GM18508 (cell line): ENCODE results near the gene MRPS21.
"Not testable (repeated sequence)": the region's sequence is repeated elsewhere in the genome, so short reads cannot be mapped to it uniquely, and the experiment has no call there.

ENCODE experiments used
- ATAC-seq: cut with Tn5 transposase; IDR thresholded peaks from one replicate; pipeline ENCODE4 v1.9.1; 2021; ENCODE audit warnings: moderate number of reproducible peaks; ENCODE audit not compliant: insufficient read depth, unreplicated experiment

MRPS21 gene

DNA sequence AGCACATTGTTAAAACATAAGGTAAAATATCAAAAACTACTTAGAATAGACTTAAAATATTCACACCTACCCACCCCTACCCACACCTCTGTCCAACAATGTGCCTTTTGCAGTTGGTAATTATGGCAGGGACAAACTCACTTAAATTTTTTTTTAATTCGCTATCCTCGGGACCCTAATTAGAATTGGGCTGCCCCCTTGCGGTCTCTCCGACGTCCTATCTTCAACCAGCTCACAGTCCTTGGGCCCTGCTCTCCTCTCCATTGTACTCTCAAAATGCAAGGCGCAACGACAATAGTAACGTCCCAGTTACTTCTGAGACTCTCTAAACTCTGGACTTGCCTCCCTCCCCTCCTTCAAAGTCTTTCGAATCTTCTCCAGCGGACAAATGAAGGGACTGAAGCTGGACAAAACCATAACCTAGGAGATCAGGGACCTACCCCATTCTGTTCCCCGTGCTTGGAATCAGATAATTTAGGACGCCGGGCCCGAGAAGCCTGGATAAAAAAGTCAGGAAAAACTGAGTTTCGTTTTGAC, 12.4 kb upstream of the MRPS21 start:
- no peak for ATAC-seq

DNA sequence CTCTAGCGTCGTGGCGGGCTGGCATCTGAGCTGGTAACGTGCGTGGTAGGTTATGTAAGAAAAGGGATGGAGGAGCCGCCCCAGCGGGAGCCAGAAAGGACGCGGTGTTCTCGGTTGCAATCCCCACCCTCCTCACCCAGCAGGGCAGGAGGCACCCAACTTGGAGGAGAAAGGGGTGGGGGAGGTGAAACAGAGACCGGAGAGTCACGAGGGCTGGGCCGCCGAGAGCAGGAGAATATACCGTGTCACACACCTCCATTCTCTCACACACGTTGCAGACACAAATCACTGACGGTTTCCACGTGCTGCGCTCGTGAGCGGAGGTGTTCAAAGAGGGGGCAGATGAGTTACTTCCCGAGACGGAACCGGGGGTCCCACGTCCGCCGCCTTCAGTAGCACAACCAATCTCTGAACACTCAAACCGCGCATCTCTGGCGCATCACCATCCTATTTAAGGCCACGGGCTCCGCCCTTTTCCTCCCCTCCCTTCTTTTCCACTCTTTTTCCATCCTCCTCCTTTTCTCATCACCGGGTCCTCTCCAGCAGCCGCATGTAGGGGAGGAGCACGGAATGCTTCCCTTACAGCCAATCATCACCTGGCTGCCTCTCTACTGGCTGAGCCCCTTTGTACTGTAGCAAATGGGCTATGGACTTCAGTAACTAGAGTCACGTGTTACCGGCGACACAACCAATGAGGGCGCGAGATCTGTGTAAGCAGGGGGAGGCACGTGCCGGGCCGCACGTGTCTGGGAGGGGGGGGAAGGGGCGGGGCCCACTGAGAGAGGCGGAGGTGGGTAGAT, 11.7 kb upstream of the MRPS21 start, which contains the start of gene CIART:
CIART (plus strand) TSS at position 797 of the 800 bp plus-strand sequence. CDS start 714 bp downstream, outside the sequence.
- no peak for ATAC-seq

DNA sequence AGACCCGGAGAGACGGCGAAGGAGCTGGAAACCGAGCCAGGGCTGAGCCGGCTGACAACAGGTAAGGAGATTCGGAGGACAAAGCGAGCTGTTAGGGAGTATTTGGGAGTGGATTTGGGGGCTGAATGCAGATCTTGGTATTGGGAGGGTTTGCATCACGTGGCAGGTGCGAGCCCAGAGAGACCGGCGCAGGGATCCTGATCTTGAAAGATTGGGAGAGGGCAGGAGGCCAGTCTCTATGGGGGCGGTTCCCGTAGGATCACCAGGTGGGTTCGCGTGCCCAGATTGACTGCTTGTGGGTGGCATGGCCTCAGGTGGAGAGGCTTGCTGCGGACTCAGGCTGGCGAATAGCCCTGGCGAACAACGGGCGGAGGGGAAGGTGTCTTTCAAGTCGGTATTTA, 11.1 kb upstream of the MRPS21 start:
- ATAC-seq, result no peak

DNA sequence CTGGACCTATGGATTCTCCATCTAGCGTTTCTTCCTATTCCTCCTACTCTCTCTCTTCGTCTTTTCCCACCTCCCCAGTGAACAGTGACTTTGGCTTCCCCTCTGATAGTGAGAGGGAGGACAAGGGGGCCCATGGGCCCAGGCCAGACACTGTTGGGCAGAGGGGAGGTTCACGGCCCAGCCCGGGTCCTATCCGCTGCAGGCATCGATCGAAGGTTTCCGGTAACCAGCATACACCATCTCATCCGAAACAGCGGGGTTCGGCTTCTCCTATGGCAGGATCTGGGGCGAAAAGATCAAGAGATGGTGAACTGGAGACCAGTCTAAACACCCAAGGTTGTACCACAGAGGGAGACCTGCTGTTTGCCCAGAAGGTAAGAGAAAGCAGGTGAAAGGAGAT, 10.4 kb upstream of the MRPS21 start:
- no peak for ATAC-seq

- no peak for ATAC-seq
Observed at GRCh38 chr1:150288382-150288781, 5.3 kb upstream of the MRPS21 start.

DNA sequence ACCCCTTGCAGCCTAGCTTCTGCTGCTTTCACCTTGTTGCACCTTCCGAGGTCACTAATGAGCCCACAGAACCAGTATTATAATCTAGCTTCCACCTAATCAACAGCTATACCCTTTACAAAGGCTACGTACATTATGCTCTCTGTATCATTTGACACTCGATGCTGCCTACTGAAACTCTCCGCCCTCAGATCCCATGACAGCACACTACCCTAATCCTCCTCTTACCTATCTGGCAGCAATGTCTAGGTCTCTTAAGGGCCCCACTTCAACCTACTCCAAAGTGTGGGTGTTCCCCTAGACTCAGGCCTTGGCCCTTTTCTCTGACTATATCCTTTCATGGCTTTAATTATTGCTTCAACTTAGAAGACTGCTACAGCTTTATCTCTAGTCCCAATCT, 4.8 kb upstream of the MRPS21 start:
- no peak for ATAC-seq

- no peak for ATAC-seq
Observed at GRCh38 chr1:150295476-150295875, 1.8 kb downstream of the MRPS21 start.

- no peak for ATAC-seq
Observed at GRCh38 chr1:150299716-150300115, 6.1 kb downstream of the MRPS21 start.

GRCh38 chr1:150302338-150302737, 8.7 kb downstream of the MRPS21 start:
- ATAC-seq, result no peak

GRCh38 chr1:150302902-150303301, 9.2 kb downstream of the MRPS21 start:
- ATAC-seq, result no peak

GRCh38 chr1:150308585-150308984, 14.9 kb downstream of the MRPS21 start:
- ATAC-seq, result not testable (repeated sequence)

DNA sequence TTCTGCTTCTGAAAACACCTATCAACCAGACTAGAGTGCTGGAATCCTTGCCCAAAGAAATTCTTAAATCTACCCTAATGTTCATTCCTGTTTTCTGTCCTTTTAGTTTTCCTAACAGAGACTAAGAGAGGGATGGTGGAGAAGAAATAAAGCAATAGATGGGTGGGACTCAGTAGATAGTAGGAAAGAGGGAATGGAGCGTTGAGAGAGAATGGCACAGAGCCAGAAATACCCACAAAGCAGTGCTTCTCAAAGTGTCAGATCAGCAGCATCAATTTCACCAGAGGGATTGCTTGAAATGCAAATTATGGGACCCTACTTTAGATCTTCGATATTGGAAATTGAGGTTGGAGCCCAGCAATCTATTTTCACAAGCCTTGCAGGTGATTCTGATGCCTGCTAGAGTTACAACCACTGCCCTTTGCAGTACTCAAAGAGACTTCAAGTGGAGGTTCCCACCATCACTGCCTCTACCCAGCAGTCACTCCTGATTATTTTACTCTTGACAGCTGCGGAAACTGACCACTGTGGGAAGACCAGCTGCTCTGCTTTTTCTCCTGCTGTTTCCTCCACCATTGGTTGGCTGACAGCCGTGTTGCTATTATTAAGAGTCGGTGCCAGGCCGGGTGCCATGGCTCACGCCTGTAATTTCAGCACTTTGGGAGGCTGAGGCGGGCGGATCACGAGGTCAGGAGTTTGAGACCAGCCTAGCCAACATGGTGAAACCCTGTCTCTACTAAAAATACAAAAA, 16.3 kb downstream of the MRPS21 start:
- ATAC-seq, result no peak

GRCh38 chr1:150311762-150312161, 18.1 kb downstream of the MRPS21 start:
- no peak for ATAC-seq

DNA sequence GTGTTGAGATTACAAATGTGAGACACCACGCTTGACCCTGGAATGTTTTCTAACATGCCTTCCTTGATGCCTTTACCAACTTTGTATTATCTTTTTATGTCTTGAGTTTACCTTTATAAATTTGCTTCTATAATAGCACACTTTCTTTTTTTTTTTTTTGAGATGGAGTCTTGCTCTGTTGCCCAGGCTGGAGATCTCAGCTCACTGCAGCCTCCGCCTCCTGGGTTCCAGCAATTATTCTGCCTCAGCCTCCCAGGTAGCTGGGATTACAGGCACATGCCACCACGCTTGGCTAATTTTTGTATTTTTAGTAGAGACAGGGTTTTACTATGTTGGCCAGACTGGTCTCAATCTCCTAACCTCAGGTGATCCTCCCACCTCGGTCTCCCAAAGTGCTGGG, 21.0 kb downstream of the MRPS21 start:
- not testable (repeated sequence) for ATAC-seq

DNA sequence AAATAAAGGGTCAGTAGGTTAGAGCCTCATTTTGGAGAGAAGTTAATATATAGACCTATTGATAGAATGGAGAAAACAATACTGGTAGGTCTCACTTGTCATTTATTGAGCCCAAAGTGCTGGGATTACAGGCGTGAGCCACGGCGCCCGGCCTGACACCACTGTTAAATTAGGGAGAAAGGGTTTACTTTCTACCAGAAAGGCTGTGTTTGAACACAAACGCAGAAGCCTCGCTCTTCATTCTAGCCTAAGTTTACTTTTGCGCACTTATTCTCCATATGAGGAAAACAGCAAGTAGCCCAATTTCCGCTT, 27.0 kb downstream of the MRPS21 start:
- no peak for ATAC-seq

GRCh38 chr1:150321826-150322166, 28.1 kb downstream of the MRPS21 start:
- no peak for ATAC-seq

DNA sequence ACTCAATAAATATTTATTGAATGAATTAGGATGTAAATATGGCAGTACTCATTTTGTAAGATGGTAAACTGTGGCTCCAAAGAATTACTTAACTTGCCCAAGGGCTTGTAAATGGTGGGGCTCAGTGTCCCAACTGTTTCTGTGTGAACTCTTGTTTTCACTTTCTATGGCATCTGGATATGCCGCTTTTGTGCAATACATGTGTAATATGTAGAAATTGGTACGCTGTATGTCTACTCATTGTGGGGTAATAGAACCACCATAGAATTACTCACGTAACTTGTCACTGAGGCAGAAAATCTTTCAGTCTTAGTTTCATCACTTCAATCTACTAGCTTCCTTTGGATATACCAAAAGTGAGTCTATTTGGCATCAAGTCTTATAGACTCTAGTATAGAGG, 28.6 kb downstream of the MRPS21 start:
- ATAC-seq, result no peak

DNA sequence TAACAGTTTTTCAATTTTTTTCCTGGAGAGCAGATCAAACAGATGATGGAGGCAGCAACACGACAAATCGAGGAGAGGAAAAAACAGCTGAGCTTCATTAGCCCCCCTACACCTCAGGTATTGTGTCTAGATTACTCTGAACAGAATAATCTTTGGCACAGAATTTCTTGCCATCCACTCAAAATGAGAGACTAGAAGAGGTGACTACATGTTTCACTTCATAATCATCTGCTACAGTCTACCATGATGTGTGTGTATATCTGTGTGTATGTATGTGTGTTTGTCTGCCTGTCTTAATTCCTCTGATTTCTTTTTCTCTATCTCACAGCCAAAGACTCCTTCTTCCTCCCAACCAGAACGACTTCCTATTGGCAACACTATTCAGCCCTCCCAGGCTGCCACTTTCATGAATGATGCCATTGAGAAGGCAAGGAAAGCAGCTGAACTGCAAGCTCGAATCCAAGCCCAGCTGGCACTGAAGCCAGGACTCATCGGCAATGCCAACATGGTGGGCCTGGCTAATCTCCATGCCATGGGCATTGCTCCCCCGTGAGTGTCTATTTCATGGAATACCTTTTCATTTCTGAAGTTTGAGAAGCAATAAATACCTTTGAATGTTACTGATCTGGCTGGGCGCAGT, 39.1 kb downstream of the MRPS21 start:
- no peak for ATAC-seq

GRCh38 chr1:150346316-150346715, 52.7 kb downstream of the MRPS21 start:
- no peak for ATAC-seq

DNA sequence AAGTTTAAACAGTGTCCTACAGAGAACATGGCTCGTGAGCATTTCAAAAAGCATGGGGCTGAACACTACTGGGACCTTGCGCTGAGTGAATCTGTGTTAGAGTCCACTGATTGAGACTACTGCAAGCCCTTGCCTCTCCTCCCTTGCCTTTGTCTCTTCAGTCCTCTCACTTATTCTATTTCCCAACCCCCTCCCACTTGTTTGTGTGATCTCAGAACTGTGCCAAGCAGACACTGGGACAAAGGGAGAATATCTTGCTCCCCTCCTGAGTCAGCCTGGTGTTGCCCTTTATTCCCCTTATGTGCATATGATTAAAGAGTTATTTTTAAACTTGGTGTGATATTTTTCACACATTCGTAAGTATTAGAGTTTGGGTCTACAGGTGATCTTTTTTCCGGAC, 59.2 kb downstream of the MRPS21 start:
- ATAC-seq, result no peak
